Measurements from ENCODE around the gene PTPN23.
"Not testable (repeated sequence)": the region's sequence is repeated elsewhere in the genome, so short reads cannot be mapped to it uniquely, and the experiment has no call there.

PTPN23 gene

GRCh38 chr3:47456984-47457383 is 76.2 kb downstream of the PTPN23 start:
- no peak for DNase-seq

- DNase-seq, result not testable (repeated sequence)
Observed at GRCh38 chr3:47459534-47460085, 78.8 kb downstream of the PTPN23 start.

All from COR-L47 (cell line).